ENCODE results near the gene MT1B.

The MT1B gene

GRCh38 chr16:56647641-56648431 lies 3.9 kb upstream of the MT1B start:
- Histone ChIP-seq H3K4ac (ENCODE audit: low read length) (no peak overlapping the region), H4K91ac (ENCODE audit: low read depth, low read length, poor library complexity) (no peak overlapping the region), H2AK5ac (ENCODE audit: low read depth, low read length) (no peak overlapping the region), H3K27ac (replicated peaks; ENCODE audit: low read length) (no peak overlapping the region), H3K9ac (ENCODE audit: low read depth, low read length, poor library complexity) (no peak overlapping the region), H4K8ac (ENCODE audit: low read depth, low read length) (no peak overlapping the region), H2BK120ac (ENCODE audit: low read depth, low read length) (no peak overlapping the region), H3K14ac (ENCODE audit: low read length) (no peak overlapping the region), H3K9me3 (replicated peaks in 1 of 2; ENCODE audit: control insufficient read depth in 2 of 2, insufficient read depth in 1 of 2, low read depth in 1 of 2, low read length in 2 of 2) (peaks cover 0 to 2% of the 10 kb centered on the region in 2 donors), H3K18ac (ENCODE audit: low read length) (peak overlapping the region; percentile 16), H3K79me1 (ENCODE audit: low read depth, low read length) (no peaks in the 10 kb centered on the region), H3K4me2 (ENCODE audit: insufficient read depth, low read length, poor library complexity, severe bottlenecking) (no peak overlapping the region), H3K36me3 (replicated peaks in 1 of 2; ENCODE audit: control insufficient read depth in 2 of 2, insufficient read depth in 2 of 2, low read length in 2 of 2) (no peaks in the 10 kb centered on the region), H2BK15ac (ENCODE audit: low read length) (no peak overlapping the region), H3K23ac (ENCODE audit: low read depth, low read length, poor library complexity) (peak overlapping the region; percentile 76), H2AFZ (ENCODE audit: low read length) (no peak overlapping the region), H3K27me3 (ENCODE audit: control insufficient read depth in 3 of 3, insufficient read depth in 3 of 3, low read depth in 1 of 3, low read length in 3 of 3) (peaks cover 22 to 100% (median 79%) of the 10 kb centered on the region in 3 experiments), H3K4me1 (ENCODE audit: control insufficient read depth in 2 of 2, insufficient read depth in 1 of 2, low read depth in 1 of 2, low read length in 2 of 2) (no peaks in the 10 kb centered on the region), H2BK12ac (ENCODE audit: low read length) (no peak overlapping the region), H3K4me3 (ENCODE audit: low read length in 2 of 2) (no peak overlapping the region), H2BK5ac (ENCODE audit: low read length) (no peak overlapping the region)
- WGBS, 2 donors (ENCODE audit: extremely low coverage in 2 of 2, insufficient read length in 2 of 2, insufficient replicate concordance in 1 of 2) = no CpG with 5 or more reads among the region's 33 CpGs
- no peak for DNase-seq (ENCODE audit: low spot score)

GRCh38 chr16:56649271-56649670 lies 2.4 kb upstream of the MT1B start:
- H3K79me1 ChIP-seq (ENCODE audit: low read depth, low read length) = no peaks in the 10 kb centered on the region
- no peak overlapping the region for H3K23ac ChIP-seq (ENCODE audit: low read depth, low read length, poor library complexity)
- H4K91ac ChIP-seq (ENCODE audit: low read depth, low read length, poor library complexity) = no peak overlapping the region
- no peak overlapping the region for H2BK15ac ChIP-seq (ENCODE audit: low read length)
- no peak for DNase-seq (ENCODE audit: low spot score)
- no CpG with 5 or more reads among the region's 2 CpGs for WGBS, 2 donors (ENCODE audit: extremely low coverage in 2 of 2, insufficient read length in 2 of 2, insufficient replicate concordance in 1 of 2)
- no peak overlapping the region for H3K4me3 ChIP-seq (ENCODE audit: low read length in 2 of 2)
- H2BK5ac ChIP-seq (ENCODE audit: low read length) = no peak overlapping the region
- H2AFZ ChIP-seq (ENCODE audit: low read length) = no peak overlapping the region
- H3K14ac ChIP-seq (ENCODE audit: low read length) = no peak overlapping the region
- no peak overlapping the region for H2BK120ac ChIP-seq (ENCODE audit: low read depth, low read length)
- no peaks in the 10 kb centered on the region for H3K9me3 ChIP-seq (replicated peaks in 1 of 2; ENCODE audit: control insufficient read depth in 2 of 2, insufficient read depth in 1 of 2, low read depth in 1 of 2, low read length in 2 of 2)
- H4K8ac ChIP-seq (ENCODE audit: low read depth, low read length) = no peak overlapping the region
- no peak overlapping the region for H3K4me2 ChIP-seq (ENCODE audit: insufficient read depth, low read length, poor library complexity, severe bottlenecking)
- no peak overlapping the region for H3K27ac ChIP-seq (replicated peaks; ENCODE audit: low read length)
- H3K36me3 ChIP-seq (replicated peaks in 1 of 2; ENCODE audit: control insufficient read depth in 2 of 2, insufficient read depth in 2 of 2, low read length in 2 of 2) = no peaks in the 10 kb centered on the region
- no peak overlapping the region for H3K4ac ChIP-seq (ENCODE audit: low read length)
- H3K18ac ChIP-seq (ENCODE audit: low read length) = no peak overlapping the region
- H2AK5ac ChIP-seq (ENCODE audit: low read depth, low read length) = no peak overlapping the region
- H3K27me3 ChIP-seq (ENCODE audit: control insufficient read depth in 3 of 3, insufficient read depth in 3 of 3, low read depth in 1 of 3, low read length in 3 of 3) = peaks cover 8 to 96% (median 68%) of the 10 kb centered on the region in 3 experiments
- no peak overlapping the region for H2BK12ac ChIP-seq (ENCODE audit: low read length)
- H3K4me1 ChIP-seq (ENCODE audit: control insufficient read depth in 2 of 2, insufficient read depth in 1 of 2, low read depth in 1 of 2, low read length in 2 of 2) = no peaks in the 10 kb centered on the region
- H3K9ac ChIP-seq (ENCODE audit: low read depth, low read length, poor library complexity) = no peak overlapping the region

- no peak overlapping the region for H2AK5ac ChIP-seq (ENCODE audit: low read depth, low read length)
- H3K27ac ChIP-seq (replicated peaks; ENCODE audit: low read length) = no peak overlapping the region
- no CpG with 5 or more reads among the region's 3 CpGs for WGBS, 2 donors (ENCODE audit: extremely low coverage in 2 of 2, insufficient read length in 2 of 2, insufficient replicate concordance in 1 of 2)
- no peak overlapping the region for H3K18ac ChIP-seq (ENCODE audit: low read length)
- no peak overlapping the region for H2BK12ac ChIP-seq (ENCODE audit: low read length)
- no peak overlapping the region for H2BK5ac ChIP-seq (ENCODE audit: low read length)
- H3K14ac ChIP-seq (ENCODE audit: low read length) = no peak overlapping the region
- DNase-seq (ENCODE audit: low spot score) = no peak
- no peak overlapping the region for H3K4me2 ChIP-seq (ENCODE audit: insufficient read depth, low read length, poor library complexity, severe bottlenecking)
- no peak overlapping the region for H3K23ac ChIP-seq (ENCODE audit: low read depth, low read length, poor library complexity)
- peaks cover 8 to 94% (median 64%) of the 10 kb centered on the region in 3 experiments for H3K27me3 ChIP-seq (ENCODE audit: control insufficient read depth in 3 of 3, insufficient read depth in 3 of 3, low read depth in 1 of 3, low read length in 3 of 3)
- no peak overlapping the region for H2AFZ ChIP-seq (ENCODE audit: low read length)
- no peak overlapping the region for H4K91ac ChIP-seq (ENCODE audit: low read depth, low read length, poor library complexity)
- H3K36me3 ChIP-seq (replicated peaks in 1 of 2; ENCODE audit: control insufficient read depth in 2 of 2, insufficient read depth in 2 of 2, low read length in 2 of 2) = no peaks in the 10 kb centered on the region
- no peaks in the 10 kb centered on the region for H3K4me1 ChIP-seq (ENCODE audit: control insufficient read depth in 2 of 2, insufficient read depth in 1 of 2, low read depth in 1 of 2, low read length in 2 of 2)
- H3K79me1 ChIP-seq (ENCODE audit: low read depth, low read length) = no peaks in the 10 kb centered on the region
- no peak overlapping the region for H3K4me3 ChIP-seq (ENCODE audit: low read length in 2 of 2)
- no peak overlapping the region for H4K8ac ChIP-seq (ENCODE audit: low read depth, low read length)
- no peak overlapping the region for H2BK120ac ChIP-seq (ENCODE audit: low read depth, low read length)
- H3K4ac ChIP-seq (ENCODE audit: low read length) = no peak overlapping the region
- no peak overlapping the region for H2BK15ac ChIP-seq (ENCODE audit: low read length)
- H3K9ac ChIP-seq (ENCODE audit: low read depth, low read length, poor library complexity) = no peak overlapping the region
- no peaks in the 10 kb centered on the region for H3K9me3 ChIP-seq (replicated peaks in 1 of 2; ENCODE audit: control insufficient read depth in 2 of 2, insufficient read depth in 1 of 2, low read depth in 1 of 2, low read length in 2 of 2)
These were observed 1.9 kb upstream of the MT1B start for GRCh38 chr16:56649820-56650219.

- Histone ChIP-seq H3K4me3 (ENCODE audit: low read length in 2 of 2) (peak overlapping the region in 1 of 2 donors; percentile 36), H3K79me1 (ENCODE audit: low read depth, low read length) (no peaks in the 10 kb centered on the region), H2BK120ac (ENCODE audit: low read depth, low read length) (no peak overlapping the region), H3K18ac (ENCODE audit: low read length) (no peak overlapping the region), H3K4ac (ENCODE audit: low read length) (no peak overlapping the region), H2BK5ac (ENCODE audit: low read length) (no peak overlapping the region), H2AK5ac (ENCODE audit: low read depth, low read length) (no peak overlapping the region), H2BK12ac (ENCODE audit: low read length) (no peak overlapping the region), H3K36me3 (replicated peaks in 1 of 2; ENCODE audit: control insufficient read depth in 2 of 2, insufficient read depth in 2 of 2, low read length in 2 of 2) (no peaks in the 10 kb centered on the region), H3K9me3 (replicated peaks in 1 of 2; ENCODE audit: control insufficient read depth in 2 of 2, insufficient read depth in 1 of 2, low read depth in 1 of 2, low read length in 2 of 2) (no peaks in the 10 kb centered on the region), H3K27ac (replicated peaks; ENCODE audit: low read length) (no peak overlapping the region), H2AFZ (ENCODE audit: low read length) (no peak overlapping the region), H3K4me1 (ENCODE audit: control insufficient read depth in 2 of 2, insufficient read depth in 1 of 2, low read depth in 1 of 2, low read length in 2 of 2) (peaks cover 0 to 3% of the 10 kb centered on the region in 2 donors), H2BK15ac (ENCODE audit: low read length) (no peak overlapping the region), H3K23ac (ENCODE audit: low read depth, low read length, poor library complexity) (no peak overlapping the region), H3K27me3 (ENCODE audit: control insufficient read depth in 3 of 3, insufficient read depth in 3 of 3, low read depth in 1 of 3, low read length in 3 of 3) (peaks cover 2 to 92% (median 43%) of the 10 kb centered on the region in 3 experiments), H4K91ac (ENCODE audit: low read depth, low read length, poor library complexity) (no peak overlapping the region), H4K8ac (ENCODE audit: low read depth, low read length) (no peak overlapping the region), H3K4me2 (ENCODE audit: insufficient read depth, low read length, poor library complexity, severe bottlenecking) (no peak overlapping the region), H3K14ac (ENCODE audit: low read length) (no peak overlapping the region), H3K9ac (ENCODE audit: low read depth, low read length, poor library complexity) (no peak overlapping the region)
- no peak for DNase-seq (ENCODE audit: low spot score)
- WGBS, 2 donors (ENCODE audit: extremely low coverage in 2 of 2, insufficient read length in 2 of 2, insufficient replicate concordance in 1 of 2) = no CpG with 5 or more reads among the region's 1 CpG
These were observed 914 bp downstream of the MT1B start for GRCh38 chr16:56652600-56652999.
